GM19043 (cell line): ENCODE measurements around the gene NFYC.

ENCODE experiments used
- ATAC-seq: cut with Tn5 transposase; IDR thresholded peaks from one replicate; pipeline ENCODE4 v1.9.1; 2021; ENCODE audit warnings: low read depth; ENCODE audit not compliant: unreplicated experiment

Gene NFYC

DNA sequence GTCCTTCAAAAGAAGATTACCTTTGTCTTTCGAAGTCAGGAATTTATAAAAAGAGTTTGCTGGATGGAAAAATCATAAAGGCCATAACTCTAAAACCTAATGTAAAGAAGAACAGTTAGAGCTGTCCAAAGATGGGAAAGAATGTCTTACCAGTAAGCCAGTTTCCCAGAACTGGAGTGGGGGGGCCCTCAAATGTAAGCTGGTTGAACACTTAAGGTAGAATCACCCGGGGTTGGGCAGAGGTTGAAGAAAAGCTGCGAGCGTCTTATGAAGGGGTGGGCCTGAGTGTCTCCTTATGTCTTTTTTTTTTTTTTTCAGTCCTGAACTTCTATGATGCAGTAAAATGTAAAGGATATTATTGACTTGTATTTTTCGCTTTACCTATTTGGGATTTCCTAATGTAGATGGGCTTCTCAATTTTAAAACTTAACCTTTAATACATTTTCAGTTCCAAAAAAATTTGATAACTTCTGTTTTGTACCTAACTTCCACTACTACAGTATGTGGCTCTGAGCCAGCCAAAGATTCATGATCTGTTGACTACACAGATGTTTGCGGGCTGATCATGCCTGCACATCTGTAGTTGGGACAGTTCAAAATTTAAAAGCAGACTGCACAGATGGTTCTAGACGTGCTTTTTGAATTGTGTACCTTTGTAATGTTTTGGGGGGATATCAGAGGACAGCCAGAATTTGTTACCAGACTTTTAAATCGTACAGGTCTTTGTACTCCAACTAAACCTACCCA lies 43.6 kb downstream of the NFYC start:
- no peak for ATAC-seq

DNA sequence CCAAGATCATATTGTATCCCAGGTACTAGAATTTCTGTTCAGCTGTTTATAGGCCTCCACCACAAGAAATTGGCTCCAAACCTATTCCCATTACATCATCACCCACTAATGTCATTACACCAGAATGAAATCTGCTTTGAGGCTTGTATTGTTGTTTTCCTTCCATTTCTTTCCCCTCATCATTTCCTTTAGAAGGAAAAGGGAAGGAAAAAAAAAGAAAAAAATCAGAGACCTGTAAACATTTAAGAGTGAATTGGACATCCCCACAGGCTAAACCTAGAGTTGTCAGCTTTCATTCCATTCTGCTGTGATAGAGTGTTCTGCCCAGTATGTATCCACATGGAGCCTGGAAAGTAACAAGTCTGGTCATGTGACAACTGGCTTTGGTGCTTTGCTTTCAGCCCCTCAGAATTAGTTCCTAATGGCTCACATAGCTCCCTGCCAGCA lies 44.6 kb downstream of the NFYC start:
- no peak for ATAC-seq

DNA sequence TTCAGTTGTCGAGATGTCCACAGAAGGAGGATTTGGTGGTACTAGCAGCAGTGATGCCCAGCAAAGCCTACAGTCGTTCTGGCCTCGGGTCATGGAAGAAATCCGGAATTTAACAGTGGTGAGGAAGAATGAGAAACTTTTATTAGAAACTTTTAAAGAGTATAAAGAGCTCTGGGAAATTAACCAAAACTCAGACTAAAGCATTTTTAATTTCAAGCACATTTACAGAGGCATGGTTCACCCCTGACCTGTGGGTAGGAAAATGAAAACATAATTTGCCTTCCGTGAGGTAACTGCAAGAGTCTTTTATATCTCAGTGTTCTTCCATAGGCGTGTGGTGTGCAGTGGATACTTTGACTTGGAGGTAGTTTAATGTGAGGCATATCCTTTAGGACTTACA lies 47.3 kb downstream of the NFYC start:
- no peak for ATAC-seq

DNA sequence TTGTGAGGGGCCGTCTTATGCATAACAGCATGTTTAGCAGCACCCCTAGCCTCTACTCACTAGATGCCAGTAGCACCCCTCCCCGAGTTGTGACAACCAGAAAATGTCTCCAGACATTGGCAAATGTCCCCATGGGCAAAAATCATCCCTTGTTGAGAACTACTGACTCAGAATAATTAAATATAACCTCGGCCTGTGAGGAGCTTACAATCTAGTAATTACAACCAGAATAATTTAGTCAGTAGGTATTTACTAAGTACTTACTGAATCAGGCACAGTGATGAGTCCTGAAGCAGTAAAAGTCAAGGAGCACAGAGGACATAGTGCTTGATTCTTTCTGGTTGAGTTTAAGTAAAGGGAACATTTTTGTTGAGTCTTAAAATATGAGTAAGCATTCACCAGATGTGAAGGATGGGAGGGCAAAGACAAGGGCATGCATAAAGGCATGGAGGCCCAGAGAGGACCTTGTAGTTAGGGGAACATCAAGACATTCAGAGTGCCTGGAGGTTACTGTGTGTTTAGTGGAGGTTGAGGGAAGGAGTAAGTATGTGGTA lies 48.0 kb downstream of the NFYC start:
- ATAC-seq, result no peak

DNA sequence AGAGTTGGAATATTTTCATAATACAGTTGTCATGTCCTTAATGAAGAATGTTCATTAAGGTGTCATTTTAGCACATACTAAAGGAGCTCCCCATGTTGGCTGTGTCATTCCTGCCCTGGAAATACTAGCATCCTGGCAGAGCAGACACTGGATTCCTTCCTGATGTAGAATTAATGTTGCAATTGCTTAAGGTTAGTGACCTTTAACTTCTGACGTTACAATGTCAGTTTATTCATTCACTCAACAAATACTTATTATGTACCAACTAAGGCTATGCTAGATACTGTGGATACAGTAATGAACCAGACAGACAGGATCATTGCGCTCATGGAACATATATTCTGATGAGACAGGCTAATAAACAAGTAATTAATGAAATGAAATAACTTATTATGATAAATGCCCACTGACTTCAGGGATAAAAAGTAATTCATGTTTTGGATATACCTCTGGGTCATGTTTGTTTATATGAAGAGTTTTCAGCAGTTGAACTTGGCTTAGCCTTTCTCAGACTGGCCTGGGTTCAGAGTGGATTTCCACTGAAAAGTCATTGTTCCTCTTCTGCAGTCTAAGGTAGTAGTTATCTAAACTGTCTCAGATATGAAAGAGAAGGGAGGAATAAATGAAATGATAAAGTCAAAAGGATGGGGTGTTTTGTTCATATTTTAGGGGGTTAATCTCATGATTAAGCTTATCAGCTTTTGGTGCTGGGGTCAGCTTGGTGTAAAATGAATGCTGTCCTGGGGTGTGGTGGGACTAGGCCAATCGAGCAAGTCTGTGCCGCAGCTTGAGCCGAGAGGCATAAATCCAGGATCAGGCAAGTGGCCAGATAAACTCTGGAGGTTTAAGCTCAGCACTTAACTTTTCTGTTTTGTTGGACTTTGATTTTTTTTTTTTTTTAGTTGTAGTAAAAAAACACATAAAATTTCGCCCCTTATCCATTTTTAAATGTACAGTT lies 48.8 kb downstream of the NFYC start:
- no peak for ATAC-seq

DNA sequence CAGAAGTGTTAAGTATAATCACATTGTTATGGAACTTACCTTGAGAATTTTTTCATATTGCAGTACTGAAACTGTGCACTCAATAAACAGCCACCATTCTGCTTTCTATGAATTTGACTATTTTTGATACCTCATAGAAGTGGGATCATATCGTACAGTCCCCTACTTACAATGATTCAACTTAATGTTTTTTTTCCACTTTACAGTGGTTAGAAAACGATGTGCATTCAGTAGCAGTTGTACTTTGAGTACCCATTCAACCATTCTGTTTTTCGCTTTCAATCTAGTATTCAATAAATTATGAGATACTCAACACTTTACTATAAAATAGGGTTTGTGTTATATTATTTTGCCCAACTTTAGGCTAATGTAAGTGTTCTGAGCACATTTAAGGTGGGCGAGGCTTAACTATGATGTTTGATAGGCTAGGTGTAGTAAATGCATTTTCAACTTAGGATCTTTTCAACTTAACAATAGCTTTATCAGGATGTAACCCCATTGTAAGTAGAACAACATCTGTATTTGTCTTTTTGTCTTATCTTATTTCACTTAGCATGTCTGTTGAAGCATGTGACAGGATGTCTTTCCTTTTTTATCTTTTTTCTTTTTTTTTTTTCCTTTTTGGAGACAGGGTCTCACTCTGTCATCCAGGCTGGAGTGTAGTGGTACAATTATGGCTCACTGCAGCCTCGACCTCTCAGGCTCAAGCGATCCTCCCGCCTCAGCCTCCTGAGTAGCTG lies 49.7 kb downstream of the NFYC start:
- ATAC-seq, result no peak

DNA sequence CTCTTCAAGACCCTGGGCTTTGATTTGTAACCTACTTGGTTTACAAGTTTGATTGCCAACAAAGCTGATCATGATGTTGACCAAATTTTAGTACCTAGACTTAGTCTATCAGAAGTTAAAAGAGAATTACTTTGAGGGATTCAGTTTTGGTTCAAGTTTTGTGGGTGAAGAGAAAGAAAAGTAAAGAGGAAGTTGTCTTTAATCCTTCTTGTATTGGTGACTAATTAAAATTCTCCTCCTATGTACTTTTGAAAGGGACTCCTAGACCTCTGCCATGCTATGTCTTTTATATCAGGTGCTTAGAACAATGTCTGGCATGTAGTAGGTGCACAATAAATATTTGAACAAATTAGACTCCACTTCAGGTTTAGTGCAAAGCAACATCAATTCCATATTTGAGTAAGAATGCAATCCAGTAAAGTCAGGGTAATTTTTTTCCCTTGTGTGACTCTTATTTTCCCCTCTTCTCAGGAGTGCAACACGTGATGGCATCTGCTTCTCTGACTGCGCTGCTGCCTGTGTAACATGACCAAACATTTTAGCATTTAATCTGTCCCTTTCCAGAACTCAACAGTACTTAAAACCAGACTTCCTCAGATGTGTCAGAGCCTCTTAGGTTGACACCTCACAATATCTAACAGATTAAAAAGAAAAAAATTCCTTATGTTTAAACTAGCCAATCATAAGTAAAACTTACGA lies 51.0 kb downstream of the NFYC start:
- no peak for ATAC-seq

DNA sequence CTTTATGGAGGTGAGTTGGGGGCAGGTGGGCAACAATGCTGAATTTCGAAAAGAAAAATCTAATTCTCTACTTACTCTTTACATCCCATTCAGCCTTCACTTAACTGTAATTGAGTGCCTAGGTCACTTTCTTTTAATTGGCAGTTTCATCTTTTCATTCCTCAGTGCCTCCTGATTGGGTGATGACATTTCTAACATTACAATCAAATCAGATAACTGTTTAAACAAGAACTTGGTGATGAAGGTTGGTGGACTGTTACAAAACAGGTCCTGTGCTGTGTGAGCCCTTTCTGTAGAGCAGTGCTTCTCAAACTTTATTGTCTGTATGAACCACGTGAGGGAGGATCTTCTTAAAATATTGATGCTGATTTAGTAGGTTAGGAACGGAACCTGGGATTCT lies 51.9 kb downstream of the NFYC start:
- no peak for ATAC-seq

DNA sequence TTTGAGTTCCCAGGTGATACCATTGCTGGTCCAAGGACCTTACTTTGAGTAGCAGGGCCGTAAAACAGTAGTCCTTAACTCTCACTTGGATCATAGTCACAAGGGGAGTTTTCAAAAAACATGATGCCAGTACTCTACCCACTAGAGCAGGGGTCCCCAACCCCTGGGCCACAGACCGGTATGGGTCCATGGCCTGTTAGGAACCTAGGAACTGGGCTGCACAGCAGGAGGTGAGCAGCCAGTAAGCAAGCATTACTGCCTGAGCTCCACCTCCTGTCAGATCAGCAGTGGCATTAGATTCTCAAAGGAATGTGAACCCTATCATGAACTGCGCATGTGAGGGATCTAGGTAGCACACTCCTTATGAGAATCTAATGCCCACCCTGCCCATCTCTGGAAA lies 52.4 kb downstream of the NFYC start:
- no peak for ATAC-seq

DNA sequence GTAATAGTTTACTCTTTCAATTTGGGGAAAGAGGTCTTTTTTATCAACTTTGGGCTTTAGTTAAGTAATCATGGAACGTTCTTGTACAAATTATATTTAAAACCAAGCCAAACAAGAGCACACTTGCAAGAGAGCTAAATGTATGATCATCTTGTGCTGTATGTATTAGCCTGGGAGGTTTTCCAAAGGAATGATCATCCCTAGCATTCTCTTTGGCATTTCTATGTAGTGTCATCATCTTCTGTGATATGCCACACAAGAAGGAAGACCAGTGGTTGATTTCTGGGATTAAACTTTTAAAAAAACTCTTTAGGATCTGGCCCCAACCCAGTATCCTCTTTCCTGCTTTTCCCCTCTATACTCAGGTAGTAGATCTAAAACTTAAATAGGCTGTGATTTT lies 53.7 kb downstream of the NFYC start:
- no peak for ATAC-seq

DNA sequence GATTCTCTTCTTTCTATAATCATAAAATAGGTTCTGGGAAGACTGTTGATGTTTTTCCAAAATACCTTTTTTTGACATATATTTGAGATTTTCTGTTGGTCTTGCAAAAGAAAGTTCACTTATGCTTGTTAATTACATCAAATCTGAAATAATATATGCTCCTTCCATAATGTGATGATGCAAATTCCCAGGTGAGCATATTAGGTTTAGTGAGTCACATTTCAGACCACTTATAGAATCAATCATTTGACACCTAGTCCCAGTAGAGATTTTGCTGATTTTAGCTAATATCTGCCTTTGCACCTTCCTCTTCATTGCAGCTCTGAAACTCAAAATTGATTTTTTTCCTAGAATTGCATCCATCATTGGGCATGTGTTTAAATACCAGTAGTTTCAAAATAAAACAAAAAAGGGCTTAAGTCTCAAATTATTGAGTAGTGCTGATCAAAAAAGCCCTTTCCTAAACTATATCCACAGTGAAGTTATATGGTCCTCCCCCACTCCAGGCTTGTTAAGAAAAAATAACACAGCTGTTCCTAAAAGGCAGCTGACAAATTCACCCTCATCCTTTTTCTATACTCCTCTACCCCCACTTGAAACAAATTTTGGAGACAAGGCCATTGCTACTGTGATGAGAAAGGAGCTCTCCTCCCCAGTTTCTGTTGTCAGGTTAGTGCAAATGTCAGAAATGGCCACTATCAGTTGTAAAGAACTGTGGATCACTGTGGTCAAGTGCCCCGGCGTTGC lies 55.0 kb downstream of the NFYC start:
- no peak for ATAC-seq

DNA sequence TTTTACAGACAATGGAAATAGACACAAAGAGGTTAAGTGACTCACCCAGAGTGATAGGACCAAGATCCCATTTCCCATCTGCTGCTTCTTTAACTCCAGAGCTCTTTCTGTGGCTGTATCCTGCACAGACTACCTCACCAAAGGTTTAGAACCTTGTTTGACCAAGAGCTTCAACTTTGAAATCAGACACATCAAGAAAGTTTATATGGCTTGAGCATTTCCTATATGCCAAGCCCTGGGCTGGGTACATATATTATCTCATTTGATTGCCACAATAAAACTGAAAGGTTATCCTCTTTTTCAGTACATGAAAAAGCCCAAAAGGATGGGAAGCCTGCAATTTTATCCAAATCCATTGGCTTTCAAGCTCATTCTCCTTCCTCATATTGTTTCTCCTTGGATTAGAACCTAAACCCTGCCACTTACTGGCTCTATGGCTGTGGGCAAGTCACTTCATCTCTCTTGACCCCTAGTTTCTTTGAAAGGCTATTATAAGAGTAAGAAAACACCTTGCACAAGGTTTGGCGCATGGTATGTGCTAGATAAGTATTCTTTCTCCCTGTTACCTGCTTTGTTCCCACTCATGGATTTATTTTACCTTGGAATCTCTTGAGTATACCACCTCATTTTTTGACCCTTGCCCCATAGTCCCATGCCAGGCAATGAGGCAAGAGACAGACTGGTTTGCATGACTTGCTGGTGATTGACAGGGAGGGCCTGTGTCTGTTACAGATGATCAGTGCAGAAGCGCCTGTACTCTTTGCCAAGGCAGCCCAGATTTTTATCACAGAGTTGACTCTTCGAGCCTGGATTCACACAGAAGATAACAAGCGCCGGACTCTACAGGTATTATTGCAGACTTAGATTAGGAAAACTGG lies 57.6 kb downstream of the NFYC start:
- no peak for ATAC-seq

DNA sequence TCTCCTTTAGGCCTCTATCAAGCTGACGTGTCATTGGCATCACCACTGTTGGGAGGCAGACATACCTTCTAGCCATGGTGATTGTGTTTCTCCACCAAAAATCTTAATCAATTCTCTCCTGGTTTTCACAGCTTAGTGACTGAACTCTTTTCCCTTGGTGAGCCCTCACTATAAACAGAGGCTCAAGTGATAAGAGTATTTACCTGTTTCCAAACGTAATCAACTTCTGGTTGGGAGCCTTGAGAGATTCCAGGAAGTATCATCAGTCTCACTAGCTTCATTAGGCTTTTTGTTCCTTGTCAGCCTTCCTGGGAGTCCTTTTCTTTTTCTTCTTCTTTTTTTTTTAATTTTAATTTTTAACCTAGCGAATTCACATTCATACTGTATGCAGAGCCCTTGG lies 58.3 kb downstream of the NFYC start:
- ATAC-seq, result no peak

DNA sequence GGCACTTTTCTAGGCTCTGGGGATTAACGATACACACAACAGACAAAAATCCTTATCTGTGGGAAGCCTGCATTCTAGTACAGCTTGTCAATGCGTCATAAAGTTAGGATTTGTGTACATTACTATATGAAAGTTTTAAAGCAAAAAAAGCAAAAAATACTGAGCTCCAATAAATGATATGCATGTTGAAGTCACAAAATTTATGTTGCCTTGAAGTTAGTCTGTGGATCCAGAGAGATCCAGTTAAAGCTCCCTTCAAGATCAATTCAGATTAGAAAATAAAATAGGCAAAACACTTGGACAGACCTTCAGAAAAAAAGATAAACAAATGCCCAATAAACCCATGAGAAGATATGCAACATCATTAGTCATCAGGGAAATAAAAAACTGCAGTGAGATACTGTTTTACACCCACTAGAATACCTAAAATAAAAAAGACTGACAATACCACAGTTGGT lies 59.0 kb downstream of the NFYC start:
- ATAC-seq, result no peak

DNA sequence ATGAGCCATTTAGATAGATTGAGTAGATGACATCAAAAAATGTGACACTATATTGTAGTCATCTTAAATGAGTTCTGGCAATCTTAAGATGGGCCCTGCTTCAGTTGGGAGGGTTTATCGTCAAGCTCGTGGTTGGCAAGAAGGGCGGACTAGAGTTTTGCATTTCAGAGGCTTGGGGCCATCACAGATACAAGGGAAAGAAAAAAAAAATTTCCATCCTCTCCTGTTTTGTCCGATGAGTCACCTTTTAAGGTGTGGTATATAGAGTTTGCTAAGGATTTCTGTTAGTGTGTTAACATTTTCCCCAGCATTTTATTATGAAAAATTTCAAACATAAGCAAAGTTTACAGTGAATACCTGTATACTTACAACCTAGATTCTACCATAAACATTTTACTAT lies 60.3 kb downstream of the NFYC start:
- no peak for ATAC-seq

DNA sequence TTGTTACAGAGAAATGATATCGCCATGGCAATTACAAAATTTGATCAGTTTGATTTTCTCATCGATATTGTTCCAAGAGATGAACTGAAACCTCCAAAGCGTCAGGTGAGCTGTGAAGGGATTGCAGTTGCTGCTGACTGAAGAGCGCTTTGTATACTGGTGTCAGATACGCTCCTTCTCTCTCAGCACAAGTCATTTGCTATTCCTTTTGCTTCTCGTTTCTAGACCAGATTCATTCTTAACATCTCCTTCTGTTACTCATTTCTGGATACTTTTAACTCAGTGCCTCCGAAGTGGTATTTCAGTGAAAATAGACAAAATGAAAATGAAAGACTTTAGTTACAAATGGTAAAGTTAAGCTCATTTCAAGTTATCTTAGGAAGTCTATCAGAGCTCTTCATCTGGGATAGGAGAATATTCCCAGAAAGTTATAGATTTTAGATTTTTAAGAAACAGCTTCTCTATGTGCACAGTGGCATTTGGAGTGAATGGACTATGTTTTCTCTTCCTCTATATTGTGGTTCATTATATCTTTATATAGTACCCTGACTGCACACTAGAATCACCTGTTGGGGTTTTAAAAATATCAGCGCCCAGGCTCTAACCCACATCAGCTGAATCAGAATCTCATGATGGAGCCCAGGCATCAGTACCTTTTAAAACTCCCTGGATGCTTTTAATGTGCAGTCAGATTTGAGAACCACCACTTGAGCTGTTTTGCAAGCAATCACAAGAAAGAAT lies 61.8 kb downstream of the NFYC start:
- ATAC-seq, result no peak

DNA sequence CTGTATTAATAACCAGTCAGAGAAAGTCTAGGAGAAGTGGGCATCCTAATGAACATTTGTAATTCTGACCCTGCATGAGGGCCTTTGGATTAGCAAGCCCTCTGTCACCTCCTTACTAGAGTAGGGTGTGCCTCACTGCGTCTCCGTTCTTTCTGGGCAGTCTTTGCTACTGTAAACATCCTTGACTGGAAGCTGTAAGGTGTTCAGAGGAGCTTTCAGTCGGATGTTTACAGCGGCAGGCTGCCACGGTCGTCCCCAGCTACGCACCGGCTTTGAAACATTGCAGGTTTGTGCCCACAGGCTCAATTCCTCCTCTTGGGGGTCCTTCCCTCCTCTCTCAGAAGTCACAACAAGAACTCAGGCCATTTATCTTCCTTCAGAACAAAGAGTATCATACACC lies 62.7 kb downstream of the NFYC start:
- ATAC-seq, result no peak

DNA sequence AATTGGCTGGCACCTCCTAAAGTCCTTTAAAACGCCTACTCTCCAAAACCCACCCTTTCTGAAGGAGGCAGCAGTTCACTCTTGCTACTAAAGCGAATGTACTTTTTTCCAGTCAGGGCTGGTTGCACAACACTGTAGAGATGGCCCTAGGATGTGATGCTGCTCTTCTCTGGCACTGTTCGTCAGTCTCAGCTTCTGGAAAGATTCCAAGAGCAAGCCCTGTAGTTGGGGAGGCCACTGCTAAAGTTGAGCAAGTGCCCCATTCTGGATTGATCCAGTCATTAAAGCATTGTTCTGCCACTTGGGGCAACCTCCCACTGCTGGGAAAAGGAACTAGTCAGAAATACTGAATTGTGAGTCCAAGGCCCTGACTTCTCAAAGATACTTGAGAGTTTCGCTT lies 63.6 kb downstream of the NFYC start:
- ATAC-seq, result no peak
